Measurements from ENCODE around the gene SARS1. TPM values are rescaled to one million over a fixed set of nuclear protein-coding genes. Genes with fewer than 3 reads are reported as not detected.
A peak's percentile ranks its signal among the peaks of the same experiment; 100 is the strongest.
"Not testable (repeated sequence)": the region's sequence is repeated elsewhere in the genome, so short reads cannot be mapped to it uniquely, and the experiment has no call there.

SARS1 gene
- total and polyA plus RNA-seq, 3 experiments from 2014 or later: 157 to 195 (median 189) TPM

- Mint-ChIP-seq H3K27me3 (no peaks in the 10 kb centered on the region), H3K4me1 (peaks cover 10 to 22% (median 11%) of the 10 kb centered on the region in 3 donors), H3K27ac (peak within 1 kb of the TSS; percentile 68 to 95 (median 92)), H3K4me3 (peak within 1 kb of the TSS; percentile 92 to 99 (median 98)), H3K9me3 (no peaks in the 10 kb centered on the region), H3K36me3 (peaks cover 0 to 4% (median 0%) of the 10 kb centered on the region in 3 donors)
- Histone ChIP-seq H3K9me3 (ENCODE audit: low read length) (no peaks in the 10 kb centered on the region), H3K27ac (ENCODE audit: low read depth, low read length) (peak within 1 kb of the TSS; percentile 78), H3K4me1 (ENCODE audit: insufficient read depth, low read length) (peaks cover 5% of the 10 kb centered on the region), H3K4me3 (ENCODE audit: low read length) (peak within 1 kb of the TSS; percentile 65), H3K36me3 (ENCODE audit: insufficient read depth, low read length) (no peaks in the 10 kb centered on the region), H3K27me3 (ENCODE audit: insufficient read depth, low read length, poor library complexity, severe bottlenecking) (no peaks in the 10 kb centered on the region)
- DNase-seq: peak; percentile 85 to 93 (median 90)
- ChIA-PET CTCF (interaction anchor here (0.9 to 2.3 kb wide), 9 partner anchors 24 to 250 kb away, joined by 3 to 12 read pairs (median 4); partner anchors contain the start of genes MYBPHL and SORT1), POLR2A (interaction anchor here (0.5 to 1.6 kb wide), 4 partner anchors 35 to 142 kb away, joined by 4 to 5 read pairs (median 4); partner anchors contain the start of gene SORT1)
These were observed 69.4 kb downstream of the SARS1 start, which contains the start of gene PSRC1 for GRCh38 chr1:109282952-109283747. Gene PSRC1 (minus strand): TSS chr1:109283145.

GRCh38 chr1:109283748-109284600, 70.3 kb downstream of the SARS1 start:
- Histone ChIP-seq H3K27ac (ENCODE audit: low read depth, low read length) (peak overlapping the region; percentile 78), H3K36me3 (ENCODE audit: insufficient read depth, low read length) (no peaks in the 10 kb centered on the region), H3K9me3 (ENCODE audit: low read length) (no peaks in the 10 kb centered on the region), H3K4me1 (ENCODE audit: insufficient read depth, low read length) (peaks cover 5% of the 10 kb centered on the region), H3K4me3 (ENCODE audit: low read length) (peak overlapping the region; percentile 65), H3K27me3 (ENCODE audit: insufficient read depth, low read length, poor library complexity, severe bottlenecking) (no peaks in the 10 kb centered on the region)
- POLR2A ChIA-PET: interaction anchor here (0.5 to 1.6 kb wide), 2 partner anchors 34 to 113 kb away, joined by 4 to 5 read pairs; partner anchors contain the start of gene SORT1
- H3K27ac Mint-ChIP-seq: peak overlapping the region; percentile 66 to 95 (median 92)
- no peaks in the 10 kb centered on the region for H3K9me3 Mint-ChIP-seq
- no peak for DNase-seq
- peak overlapping the region; percentile 92 to 99 (median 98) for H3K4me3 Mint-ChIP-seq
- H3K4me1 Mint-ChIP-seq: peaks cover 10 to 22% (median 11%) of the 10 kb centered on the region in 3 donors
- CTCF ChIA-PET: interaction anchor here (1.6 to 1.7 kb wide), 2 partner anchors 118 to 207 kb away, joined by 5 to 7 read pairs; no protein-coding TSS in a partner anchor
- H3K27me3 Mint-ChIP-seq: peaks cover 0 to 5% of the 10 kb centered on the region in 2 donors
- H3K36me3 Mint-ChIP-seq: peaks cover 0 to 4% (median 0%) of the 10 kb centered on the region in 3 donors

- DNase-seq; CTCF ChIA-PET; H3K36me3 Mint-ChIP-seq; H3K36me3 ChIP-seq (ENCODE audit: insufficient read depth, low read length); H3K4me1 ChIP-seq (ENCODE audit: insufficient read depth, low read length); H3K27me3 Mint-ChIP-seq; H3K27me3 ChIP-seq (ENCODE audit: insufficient read depth, low read length, poor library complexity, severe bottlenecking); H3K27ac Mint-ChIP-seq; H3K9me3 ChIP-seq (ENCODE audit: low read length); H3K4me3 ChIP-seq (ENCODE audit: low read length); H3K9me3 Mint-ChIP-seq; H3K27ac ChIP-seq (ENCODE audit: low read depth, low read length): not testable (repeated sequence)
- POLR2A ChIA-PET: interaction anchor here (0.7 kb wide), 1 partner anchor 198 kb away, joined by 6 read pairs; no protein-coding TSS in a partner anchor
- H3K4me1 Mint-ChIP-seq: peaks cover 8 to 22% (median 11%) of the 10 kb centered on the region in 3 donors
- peak overlapping the region in 1 of 7 donors; percentile 66 for H3K4me3 Mint-ChIP-seq
These were observed 73.0 kb downstream of the SARS1 start for GRCh38 chr1:109286762-109287161.

Other genes starting within 250 kb of the SARS1 start
- 10 to 100 TPM; 14.4 to 15.1 TPM for gene WDR47, start 171.8 kb upstream of the SARS1 start, total RNA-seq
- gene WDR47, start 171.8 kb upstream of the SARS1 start, polyA plus RNA-seq: 6.2 TPM
- 10 to 100 TPM; 37.5 to 40.9 TPM for gene TAF13, start 137.9 kb upstream of the SARS1 start, total RNA-seq
- gene TAF13, start 137.9 kb upstream of the SARS1 start, polyA plus RNA-seq: 2.3 TPM
- 10 to 100 TPM; 30.3 to 36.6 TPM for gene TMEM167B, start 123.2 kb upstream of the SARS1 start, total RNA-seq
- gene TMEM167B, start 123.2 kb upstream of the SARS1 start, polyA plus RNA-seq: 38.2 TPM
- 10 to 100 TPM; 11.3 to 13.9 TPM for gene ELAPOR1, start 99.8 kb upstream of the SARS1 start, total RNA-seq
- 15.7 TPM for gene ELAPOR1, start 99.8 kb upstream of the SARS1 start, polyA plus RNA-seq
- gene CELSR2, start 35.6 kb downstream of the SARS1 start, total RNA-seq: 1 to 10 TPM; 2.7 to 2.8 TPM
- gene CELSR2, start 35.6 kb downstream of the SARS1 start, polyA plus RNA-seq: 0.77 TPM
- gene PSRC1, start 69.2 kb downstream of the SARS1 start, total RNA-seq: 1 to 10 TPM; 5.4 to 5.8 TPM
- 0.59 TPM for gene PSRC1, start 69.2 kb downstream of the SARS1 start, polyA plus RNA-seq
- gene MYBPHL, start 93.1 kb downstream of the SARS1 start, total RNA-seq: not detected
- gene MYBPHL, start 93.1 kb downstream of the SARS1 start, polyA plus RNA-seq: not detected
- 1 to 10 TPM; 3.0 to 3.9 TPM for gene SORT1, start 184.0 kb downstream of the SARS1 start, total RNA-seq
- gene SORT1, start 184.0 kb downstream of the SARS1 start, polyA plus RNA-seq: 0.16 TPM
- 100 to 1,000 TPM; 207 to 238 TPM for gene PSMA5, start 212.5 kb downstream of the SARS1 start, total RNA-seq
- gene PSMA5, start 212.5 kb downstream of the SARS1 start, polyA plus RNA-seq: 120 TPM

Data from CD8-positive, alpha-beta memory T cell (primary cell).